AG10803 (cell line): Measurements from ENCODE around the gene TROAP.
"Not testable (repeated sequence)": the region's sequence is repeated elsewhere in the genome, so short reads cannot be mapped to it uniquely, and the experiment has no call there.

Experiments used
- DNase-seq: peaks from one replicate; pipeline ENCODE4 v3.0.0; 2010; ENCODE audit warnings: low read depth
- H3K4me3 ChIP-seq: 2 replicates; pipeline ENCODE4 v1.5.1; 2011; ENCODE audit warnings: mild to moderate bottlenecking, low read length, control low read depth
- CTCF ChIP-seq: conservative IDR thresholded peaks from 2 replicates; pipeline ENCODE4 v1.5.1; 2011; ENCODE audit warnings: mild to moderate bottlenecking, low read length, control low read depth, inconsistent platforms

The TROAP gene

GRCh38 chr12:49279706-49280159, 43.3 kb upstream of the TROAP start:
- no peak for DNase-seq
- no peak overlapping the region for H3K4me3 ChIP-seq
- no peak for TF ChIP-seq CTCF

GRCh38 chr12:49280545-49280944, 42.5 kb upstream of the TROAP start:
- H3K4me3 ChIP-seq, DNase-seq: not testable (repeated sequence)

- no peak for DNase-seq
- H3K4me3 ChIP-seq = no peak overlapping the region
- TF ChIP-seq CTCF = no peak
Observed at GRCh38 chr12:49282302-49282701, 40.8 kb upstream of the TROAP start.

GRCh38 chr12:49282740-49283375, 40.2 kb upstream of the TROAP start:
- DNase-seq, H3K4me3 ChIP-seq: not testable (repeated sequence)

- no peak for DNase-seq
- peak; percentile 25 for TF ChIP-seq CTCF
- no peak overlapping the region for H3K4me3 ChIP-seq
Observed at GRCh38 chr12:49283541-49284429, 39.3 kb upstream of the TROAP start.

- no peak overlapping the region for H3K4me3 ChIP-seq
- DNase-seq = no peak
- no peak for TF ChIP-seq CTCF
Observed at GRCh38 chr12:49284672-49285071, 38.4 kb upstream of the TROAP start.

GRCh38 chr12:49287876-49288275, 35.2 kb upstream of the TROAP start:
- no peak for DNase-seq
- TF ChIP-seq CTCF = no peak
- H3K4me3 ChIP-seq = no peak overlapping the region

GRCh38 chr12:49288412-49288853, 34.6 kb upstream of the TROAP start:
- no peak overlapping the region for H3K4me3 ChIP-seq
- DNase-seq = peak; percentile 42
- peak; percentile 82 for TF ChIP-seq CTCF
